ENCODE measurements around the gene RAPGEF6.
"Not testable (repeated sequence)": the region's sequence is repeated elsewhere in the genome, so short reads cannot be mapped to it uniquely, and the experiment has no call there.

The RAPGEF6 gene

DNA sequence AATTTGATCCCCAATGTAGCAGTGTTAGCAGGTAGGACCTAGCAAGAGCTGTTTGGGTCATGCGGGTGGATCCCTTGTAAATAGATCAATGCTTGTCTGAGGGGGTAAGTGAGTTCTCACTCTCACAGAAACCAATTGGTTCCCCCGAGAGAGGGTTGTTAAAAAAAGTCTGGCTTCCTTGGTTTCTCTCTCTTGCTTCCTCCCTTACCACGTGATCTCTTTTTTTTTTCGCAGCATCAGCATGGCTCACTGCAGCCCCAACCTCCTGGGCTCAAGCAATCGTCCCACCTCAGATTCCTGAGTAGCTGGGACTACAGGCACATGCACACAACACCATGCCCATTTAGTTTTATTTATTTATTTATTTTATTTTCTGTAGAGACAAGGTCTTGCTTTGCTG, 26.4 kb downstream of the RAPGEF6 start:
- DNase-seq (ENCODE audit: low read depth in 2 of 2) = no peak

DNA sequence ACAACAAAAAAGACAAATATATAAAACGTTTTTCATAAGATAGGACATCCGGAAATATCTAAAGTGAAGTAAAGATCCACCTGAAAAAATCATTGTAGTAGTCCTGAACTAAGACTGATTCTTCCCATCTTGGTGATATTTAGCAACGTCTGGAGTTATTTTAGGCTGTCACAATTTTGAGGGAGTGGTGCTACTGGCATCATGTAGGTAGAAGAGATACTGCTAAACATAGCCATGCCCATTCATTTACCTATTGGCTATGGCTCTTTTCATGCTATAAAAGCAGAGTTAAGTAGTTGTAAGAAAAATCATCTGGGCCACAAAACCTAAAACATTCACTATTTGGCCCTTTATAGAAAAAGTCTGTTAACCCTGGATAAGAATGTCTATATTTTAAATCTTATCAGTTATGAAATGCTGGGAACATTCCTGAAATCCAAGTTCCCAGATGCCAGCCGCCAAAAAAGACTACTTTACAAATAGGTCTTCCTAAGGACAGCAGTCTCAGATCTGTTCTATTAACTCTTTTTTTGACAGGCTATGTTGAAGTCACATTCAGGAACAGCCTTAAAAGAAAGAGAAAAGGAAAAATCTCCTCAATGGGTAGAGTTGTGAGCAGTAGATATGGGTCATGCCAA, 27.0 kb downstream of the RAPGEF6 start:
- DNase-seq (ENCODE audit: low read depth in 2 of 2) = no peak

DNA sequence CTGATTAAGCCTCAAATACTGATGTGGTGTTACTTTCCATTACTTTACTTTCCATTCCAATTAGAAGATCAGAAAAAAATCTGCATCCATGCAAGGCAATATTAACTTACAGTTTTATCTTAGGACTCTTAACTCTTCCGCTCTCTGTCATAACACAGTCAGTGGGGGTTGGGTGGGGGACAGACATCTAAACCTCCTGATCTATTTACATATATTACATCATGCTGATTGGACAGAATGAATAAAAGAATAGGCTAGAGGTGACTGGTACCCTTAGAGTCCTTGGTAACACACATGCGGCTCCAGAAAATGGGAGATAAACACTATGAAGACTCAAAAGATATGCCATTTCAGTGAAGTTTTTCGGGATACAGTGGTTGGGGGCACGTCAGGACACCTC, 27.6 kb downstream of the RAPGEF6 start:
- no peak for DNase-seq (ENCODE audit: low read depth in 2 of 2)

DNA sequence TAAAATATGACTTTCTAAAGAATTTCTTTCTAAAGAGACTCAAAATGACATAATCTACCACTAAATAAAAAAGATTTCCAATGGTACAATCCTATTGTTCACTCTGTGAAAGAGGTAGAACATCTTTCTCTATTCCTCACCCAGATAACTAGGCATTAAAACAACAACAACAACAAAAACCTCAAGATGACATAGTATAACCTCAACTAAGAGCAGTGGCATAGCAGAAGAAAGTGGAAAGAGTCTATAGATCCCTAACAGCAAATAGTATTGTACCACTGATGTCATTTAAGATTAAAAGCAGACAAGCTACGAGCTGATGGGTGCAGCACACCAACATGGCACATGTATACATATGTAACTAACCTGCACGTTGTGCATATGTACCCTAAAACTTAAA, 29.9 kb downstream of the RAPGEF6 start:
- DNase-seq (ENCODE audit: low read depth in 2 of 2) = no peak

DNA sequence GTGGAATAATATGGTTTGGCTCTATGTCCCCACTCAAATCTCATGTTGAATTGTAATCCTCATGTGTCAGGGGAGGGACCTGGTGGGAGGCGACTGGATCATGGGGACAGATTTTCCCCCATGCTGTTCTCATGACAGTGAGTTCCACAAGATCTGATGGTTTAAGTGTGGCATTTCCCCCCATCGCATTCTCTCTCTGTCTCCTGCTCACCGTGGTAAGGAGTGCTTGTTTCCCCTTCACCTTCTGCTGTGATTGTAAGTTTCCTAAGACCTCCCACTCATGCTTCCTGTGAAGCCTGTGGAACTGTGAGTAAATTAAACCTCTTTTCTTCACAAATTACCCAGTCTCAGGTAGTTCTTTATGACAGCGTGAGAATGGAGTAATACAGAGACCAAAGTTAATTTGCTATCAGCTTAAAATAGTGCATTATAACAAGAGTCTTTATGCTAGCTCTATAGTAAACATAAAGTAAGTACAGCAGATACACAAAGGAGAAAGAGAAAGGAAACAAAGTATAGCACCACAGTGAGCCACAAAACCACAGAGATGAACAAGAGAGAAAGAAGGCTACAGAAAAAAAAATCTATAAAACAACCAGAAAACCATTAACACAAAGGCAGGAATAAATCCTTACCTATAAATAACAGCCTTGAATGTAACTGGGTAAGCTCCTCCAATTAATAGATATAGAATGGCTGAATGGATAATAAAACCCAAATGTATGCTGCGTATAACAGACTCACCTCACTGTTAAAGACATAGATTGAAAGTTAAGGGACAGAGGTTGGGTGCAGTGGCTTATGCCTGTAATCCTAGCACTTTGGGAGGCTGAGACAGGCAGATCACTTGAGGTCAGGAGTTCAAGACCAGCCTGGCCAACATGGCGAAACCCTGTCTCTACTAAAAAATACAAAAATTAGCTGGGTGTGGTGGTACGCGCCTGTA, 39.7 kb downstream of the RAPGEF6 start:
- peak in 1 of 2 donors; percentile 3 for DNase-seq (ENCODE audit: low read depth in 2 of 2)

DNA sequence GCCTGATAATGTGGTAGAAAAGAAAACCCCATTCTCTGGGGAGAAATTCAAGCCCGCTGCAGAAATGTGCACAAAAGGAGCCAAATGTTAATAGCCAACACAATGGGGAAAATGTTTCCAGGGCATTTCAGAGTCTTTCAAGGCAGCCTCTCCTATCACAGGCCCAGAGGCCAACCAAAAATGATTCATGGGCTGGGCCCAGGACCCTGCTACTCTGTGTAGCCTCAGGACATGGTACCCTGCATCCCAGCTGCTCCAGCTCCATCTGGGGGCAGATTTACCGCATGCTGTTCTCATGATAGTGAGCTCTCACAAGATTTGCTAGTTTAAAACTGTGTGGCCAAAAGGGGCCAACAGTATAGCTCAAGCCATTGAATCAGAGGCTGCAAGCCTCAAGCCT, 41.1 kb downstream of the RAPGEF6 start:
- DNase-seq (ENCODE audit: low read depth in 2 of 2) = no peak

DNA sequence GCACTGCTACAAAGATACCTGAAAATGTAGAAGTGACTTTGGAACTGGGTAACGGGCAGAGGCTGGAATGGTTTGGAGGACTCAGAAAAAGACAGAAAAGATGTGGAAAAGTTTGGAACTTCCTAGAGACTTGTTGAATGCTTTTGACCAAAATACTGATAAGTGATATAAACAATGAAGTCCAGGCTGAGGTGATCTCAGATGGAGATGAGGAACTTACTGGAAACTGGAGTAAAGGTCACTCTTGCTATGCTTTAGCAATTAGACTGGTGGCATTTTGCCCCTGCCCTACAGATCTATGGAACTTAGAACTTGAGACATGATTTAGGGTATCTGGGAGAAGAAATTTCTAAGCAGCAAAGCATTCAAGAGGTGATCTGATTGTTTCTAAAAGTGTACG, 41.6 kb downstream of the RAPGEF6 start:
- DNase-seq (ENCODE audit: low read depth in 2 of 2) = not testable (repeated sequence)

DNA sequence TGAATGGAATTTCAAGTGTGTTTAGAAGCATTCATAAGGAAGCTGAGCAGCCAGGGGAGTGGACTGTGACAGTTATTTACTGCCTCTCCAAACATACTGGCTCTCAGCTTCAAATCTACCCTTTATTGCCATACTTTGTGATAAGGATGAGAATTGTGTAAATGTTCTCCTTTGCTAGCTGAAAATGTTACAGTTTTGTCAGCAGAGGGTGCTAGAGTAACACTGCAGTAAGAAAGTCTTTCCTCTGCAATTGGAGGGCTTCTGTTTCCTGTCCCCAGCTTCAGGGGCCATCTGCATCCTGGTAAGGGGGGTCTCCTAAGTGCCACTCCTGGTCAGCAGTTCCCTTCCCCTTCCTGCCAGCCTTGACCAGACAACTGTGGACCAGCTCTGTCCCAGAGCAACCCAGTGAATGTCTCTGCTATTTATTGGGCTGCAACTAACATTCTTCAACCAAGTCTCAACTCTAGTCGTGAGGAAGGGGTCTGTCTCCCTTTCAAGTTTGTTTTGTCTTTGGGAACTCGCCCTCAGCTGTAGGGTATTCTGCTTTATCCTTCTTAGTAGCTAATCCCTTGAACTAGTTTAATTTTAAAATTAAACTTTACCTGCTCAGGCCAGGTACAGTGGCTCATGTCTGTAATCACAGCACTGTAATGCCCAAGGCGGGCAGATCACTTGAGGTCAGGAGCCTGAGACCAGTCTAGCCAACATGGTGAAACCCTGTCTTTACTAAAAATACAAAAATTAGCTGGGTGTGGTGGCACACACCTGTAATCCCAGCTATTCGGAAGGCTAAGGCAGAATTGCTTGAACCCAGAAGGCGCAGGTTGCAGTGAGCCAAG, 45.3 kb downstream of the RAPGEF6 start:
- DNase-seq (ENCODE audit: low read depth in 2 of 2) = no peak

DNA sequence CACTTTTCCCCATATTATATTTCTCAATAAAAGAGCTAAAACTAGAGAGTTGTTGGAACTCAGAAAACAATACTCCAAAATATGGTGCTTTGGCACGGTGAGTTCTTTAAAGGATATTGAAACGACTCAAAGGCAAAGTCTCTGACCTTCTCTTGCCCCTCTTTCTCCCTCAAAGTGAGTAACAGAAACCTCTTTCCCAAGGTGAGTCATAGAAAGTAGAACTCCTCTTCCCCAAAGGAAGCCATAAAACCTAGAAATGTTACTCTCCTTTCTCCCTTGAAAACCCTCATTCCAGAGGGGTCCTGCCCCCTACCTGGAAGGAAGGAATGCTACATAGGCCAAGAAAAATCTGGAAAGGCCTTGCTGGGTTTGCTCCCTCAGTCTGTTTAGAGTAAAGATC, 47.5 kb downstream of the RAPGEF6 start:
- no peak for DNase-seq (ENCODE audit: low read depth in 2 of 2)

DNA sequence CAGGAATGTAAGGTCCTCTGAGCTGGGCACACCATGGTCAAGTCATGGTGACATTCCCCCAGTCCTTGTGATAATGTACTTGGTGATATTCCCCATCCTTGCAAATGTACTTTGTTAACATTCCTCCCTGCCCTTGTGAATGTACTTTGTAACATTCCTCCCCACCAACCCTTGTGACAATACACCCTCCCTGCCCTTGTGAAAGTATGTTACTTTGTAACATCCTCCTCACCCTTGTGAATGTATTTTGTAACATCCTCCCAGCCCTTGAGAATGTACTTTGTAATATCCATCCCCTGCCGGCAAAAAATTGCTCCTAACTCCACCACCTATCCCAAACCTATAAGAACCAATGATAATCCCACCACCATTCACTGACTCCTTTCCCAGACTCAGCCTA, 53.3 kb downstream of the RAPGEF6 start:
- DNase-seq (ENCODE audit: low read depth in 2 of 2) = no peak

DNA sequence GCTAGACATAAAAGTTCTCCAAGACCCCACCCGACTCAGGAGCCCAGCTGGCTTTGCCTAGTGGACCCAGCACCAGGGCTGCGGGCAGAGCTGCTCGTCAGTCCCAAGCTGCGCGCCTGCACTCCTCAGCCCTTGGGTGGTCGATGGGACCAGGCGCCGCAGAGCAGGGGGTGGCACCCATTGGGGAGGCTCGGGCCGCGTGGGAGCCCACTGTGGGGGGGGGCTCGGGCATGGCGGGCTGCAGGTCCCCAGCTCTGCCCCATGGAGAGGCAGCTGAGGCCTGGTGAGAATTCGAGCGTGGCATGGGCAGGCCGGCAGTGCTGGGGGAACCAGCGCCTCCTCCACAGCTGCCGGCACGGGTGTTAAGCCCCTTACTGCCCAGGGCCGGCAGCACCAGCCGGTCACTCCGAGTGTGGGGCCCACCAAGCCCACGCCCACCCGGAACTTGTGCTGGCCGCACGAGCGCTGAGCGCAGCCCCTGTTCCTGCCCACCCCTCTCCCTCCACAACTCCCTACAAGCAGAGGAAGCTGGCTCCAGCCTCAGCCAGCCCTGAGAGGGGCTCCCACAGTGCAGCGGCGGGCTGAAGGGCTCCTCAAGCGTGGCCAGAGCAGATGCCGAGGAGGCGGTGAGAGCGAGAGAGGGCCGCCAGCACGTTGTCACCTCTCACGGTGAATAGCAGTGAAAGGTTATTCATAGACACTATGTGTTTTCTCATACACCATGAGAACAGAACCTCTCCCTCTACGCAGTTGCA, 54.9 kb downstream of the RAPGEF6 start:
- DNase-seq (ENCODE audit: low read depth in 2 of 2) = no peak

DNA sequence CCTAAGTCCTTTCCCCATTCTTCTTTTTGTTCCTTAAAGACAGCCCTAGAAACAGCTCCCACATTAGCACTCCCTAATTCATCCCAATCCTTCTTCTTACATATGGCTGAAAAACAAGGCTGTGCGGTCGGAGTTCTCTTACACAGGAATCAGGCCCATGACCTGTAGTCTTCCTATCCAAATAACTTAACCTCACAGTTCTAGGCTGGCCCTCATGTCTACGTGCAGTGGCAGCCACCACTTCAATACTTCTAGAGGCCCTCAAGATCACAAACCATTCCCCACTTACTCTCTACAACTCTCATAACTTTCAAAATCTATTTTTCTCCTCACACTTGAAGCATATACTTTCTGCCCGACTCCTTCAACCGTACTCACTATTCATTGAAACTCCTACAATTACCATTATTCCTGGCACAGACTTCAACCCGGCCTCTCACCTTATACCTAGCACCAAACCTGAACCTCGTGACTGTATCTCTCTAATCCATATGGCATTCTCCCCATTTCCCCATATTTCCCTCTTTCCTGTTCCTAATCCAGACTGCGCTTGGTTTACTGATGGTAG, 59.3 kb downstream of the RAPGEF6 start:
- DNase-seq (ENCODE audit: low read depth in 2 of 2) = no peak

DNA sequence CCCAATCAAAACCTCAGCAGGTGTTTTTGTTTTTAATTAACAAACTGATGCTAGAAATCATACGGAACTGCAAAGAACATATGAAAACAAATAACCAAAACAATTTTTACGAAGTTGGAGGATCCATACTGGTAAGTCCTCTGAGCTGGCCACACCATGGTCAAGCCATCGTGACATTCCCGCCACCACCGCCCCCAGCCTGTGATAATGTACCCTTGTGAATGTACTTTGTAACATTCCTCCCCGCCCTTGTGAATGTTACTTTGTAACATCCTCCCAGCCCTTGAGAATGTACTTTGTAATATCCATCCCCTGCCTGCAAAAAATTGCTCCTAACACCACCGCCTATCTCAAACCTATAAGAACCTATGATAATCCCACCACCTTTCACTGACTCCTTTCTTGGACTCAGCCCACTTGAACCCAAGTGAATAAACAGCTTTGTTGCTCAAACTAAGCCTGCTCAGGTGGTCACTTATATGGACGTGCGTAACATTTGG, 63.3 kb downstream of the RAPGEF6 start:
- DNase-seq (ENCODE audit: low read depth in 2 of 2) = no peak

DNA sequence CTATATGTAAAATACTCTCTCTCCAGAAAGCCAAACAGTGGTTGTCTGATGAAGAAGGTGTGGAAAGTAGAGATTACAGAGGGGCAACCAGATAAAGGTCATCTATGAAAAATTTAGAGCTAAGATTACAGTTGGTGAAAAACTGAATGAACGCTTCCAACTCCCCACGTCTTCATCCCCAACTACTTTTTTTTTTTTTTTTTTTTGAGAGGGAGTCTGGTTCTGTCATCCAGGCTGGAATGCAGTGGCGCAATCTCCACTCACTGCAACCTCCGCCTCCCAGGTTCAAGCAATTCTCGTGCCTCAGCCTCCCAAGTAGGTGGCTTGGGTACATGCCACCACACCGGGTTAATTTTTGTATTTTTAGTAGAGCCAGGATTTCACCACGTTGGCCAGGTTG, 64.3 kb downstream of the RAPGEF6 start:
- DNase-seq (ENCODE audit: low read depth in 2 of 2) = no peak

DNA sequence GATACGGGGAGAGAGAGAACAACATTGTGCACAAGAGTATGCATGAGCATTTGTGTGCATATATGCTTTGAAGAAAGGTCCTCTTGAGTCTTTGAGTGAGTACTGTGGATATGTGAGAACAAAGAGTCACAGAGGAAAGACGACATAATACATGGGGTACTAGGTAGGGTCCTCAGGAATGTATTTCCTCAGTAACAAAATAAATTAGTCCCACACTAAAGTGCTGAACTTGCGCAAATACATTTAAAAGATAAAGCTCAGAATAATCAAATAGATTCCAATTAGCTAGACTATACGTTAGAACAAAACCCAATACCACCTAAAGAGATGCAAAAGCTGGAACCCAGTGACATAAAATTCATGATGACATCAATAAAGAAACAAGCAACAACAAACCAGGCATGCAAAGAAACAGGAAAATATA, 70.8 kb downstream of the RAPGEF6 start:
- DNase-seq (ENCODE audit: low read depth in 2 of 2) = no peak

DNA sequence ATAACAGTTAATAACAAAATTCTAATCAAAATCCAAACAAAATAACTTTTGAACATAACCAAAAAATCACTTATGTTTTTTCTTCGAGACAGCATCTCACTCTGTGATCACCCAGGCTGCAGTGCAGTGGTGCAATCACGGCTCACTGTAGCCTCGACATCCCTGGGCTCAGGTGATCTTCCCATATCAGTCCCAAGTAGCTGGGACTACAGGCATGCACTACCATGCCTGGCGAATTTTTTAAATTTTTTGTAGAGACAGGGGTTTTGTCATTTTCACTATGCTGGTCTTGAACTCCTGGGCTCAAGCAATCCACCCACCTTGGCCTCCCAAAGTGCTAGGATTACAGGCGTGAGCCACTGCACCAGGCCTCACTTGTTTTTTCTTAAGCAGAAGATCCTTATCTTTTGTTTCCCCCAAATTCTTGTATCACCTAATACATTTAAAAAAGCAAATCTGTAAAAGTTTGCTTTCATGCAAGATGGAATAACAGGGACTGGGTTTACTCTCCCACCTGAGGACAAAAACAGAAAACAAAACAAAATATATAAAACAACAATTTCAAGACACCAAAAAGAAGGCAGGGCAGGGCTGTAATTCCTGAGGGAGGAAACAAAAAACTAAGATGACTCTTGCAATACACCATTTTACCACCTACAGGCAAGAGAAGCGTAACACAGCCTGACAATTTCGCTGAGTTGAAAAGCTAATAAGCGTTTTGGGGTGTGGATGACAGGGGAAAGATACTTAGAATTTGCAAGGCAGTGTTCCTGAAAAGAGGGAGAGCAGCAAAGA, 71.4 kb downstream of the RAPGEF6 start:
- no peak for DNase-seq (ENCODE audit: low read depth in 2 of 2)

DNA sequence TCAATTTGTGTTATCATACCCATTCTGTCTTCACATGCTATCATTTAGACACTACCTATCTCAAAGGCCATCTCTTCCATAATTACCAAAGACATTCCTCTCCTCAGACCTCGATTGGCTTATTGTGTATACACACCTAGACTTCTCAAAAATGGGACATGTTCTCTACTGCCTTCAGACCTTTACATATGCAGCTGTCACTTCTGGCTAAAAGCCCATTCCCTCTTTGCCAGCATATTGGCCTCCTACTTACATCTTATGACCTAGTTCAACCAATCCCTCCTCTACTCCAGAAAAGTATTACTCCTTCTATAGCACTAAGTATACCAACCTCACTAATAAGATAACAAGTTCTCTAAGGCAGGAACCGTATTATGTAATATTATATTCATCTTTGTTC, 84.4 kb downstream of the RAPGEF6 start:
- DNase-seq (ENCODE audit: low read depth in 2 of 2) = no peak

DNA sequence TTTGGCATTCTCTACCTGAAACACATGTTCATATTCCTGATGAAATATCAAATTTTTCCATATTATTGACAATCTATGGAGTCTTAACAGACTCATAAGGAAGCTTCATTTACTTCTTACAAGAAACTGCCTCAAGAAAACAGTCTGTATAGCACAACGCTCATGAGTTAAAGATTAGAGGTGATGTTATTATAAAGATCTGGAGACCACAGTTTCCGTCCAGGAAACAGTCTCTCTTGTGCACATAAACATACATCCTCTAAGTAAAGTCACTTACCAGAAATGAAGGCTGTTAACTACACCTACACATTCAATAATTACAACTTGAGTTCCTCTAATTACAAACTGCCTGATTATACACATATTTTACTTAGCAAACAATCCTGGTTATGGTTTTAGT, 86.9 kb downstream of the RAPGEF6 start:
- DNase-seq (ENCODE audit: low read depth in 2 of 2) = no peak

DNA sequence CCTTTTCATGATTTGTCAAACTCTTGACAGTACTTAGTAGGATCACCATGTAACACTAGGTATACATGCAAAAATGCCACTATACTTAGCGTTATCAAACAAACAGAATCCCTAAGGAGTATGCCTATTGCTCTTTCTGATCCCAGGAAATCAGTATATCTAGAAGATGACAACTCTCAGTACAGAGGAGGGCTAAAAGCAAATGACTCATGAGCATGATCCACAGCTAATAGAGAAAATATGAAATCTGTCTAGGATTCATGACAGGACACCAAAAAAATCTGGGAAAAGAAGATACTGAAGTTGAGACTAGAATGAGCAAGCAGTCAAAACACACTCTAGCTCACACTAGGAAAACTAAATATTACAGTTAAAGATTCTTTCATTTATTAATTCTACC, 89.2 kb downstream of the RAPGEF6 start:
- no peak for DNase-seq (ENCODE audit: low read depth in 2 of 2)

DNA sequence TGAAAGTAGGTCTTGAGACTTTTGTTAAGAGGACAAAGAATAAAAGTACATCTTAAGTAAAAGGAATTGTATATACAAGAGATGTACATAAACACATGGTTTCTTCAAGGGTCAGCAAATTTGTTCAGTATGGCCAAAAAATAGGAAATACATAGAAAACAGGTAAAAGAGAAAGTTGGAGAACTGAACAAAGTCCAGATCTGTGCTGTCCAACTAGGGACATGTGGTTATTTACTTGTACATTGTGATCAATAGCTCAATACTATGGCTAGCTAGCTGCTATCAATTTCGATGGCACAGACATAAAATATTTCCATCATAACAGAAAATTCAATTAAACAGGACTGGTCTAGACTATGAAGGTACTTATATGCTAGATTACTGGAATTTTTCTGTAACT, 92.3 kb downstream of the RAPGEF6 start:
- DNase-seq (ENCODE audit: low read depth in 2 of 2) = no peak
